NB4 (cell line): ENCODE measurements around the gene GLI1.

ENCODE experiments used
- DNase-seq: peaks from one replicate; pipeline ENCODE4 v3.0.0; 2010; ENCODE audit warnings: low read depth
- H3K4me3 ChIP-seq: one replicate; pipeline ENCODE4 v1.5.1; 2011; ENCODE audit warnings: mild to moderate bottlenecking, low read depth, low read length, moderate library complexity
- MYC ChIP-seq: IDR thresholded peaks from 2 replicates; pipeline ENCODE4 v1.6.1; 2011; ENCODE audit warnings: low read depth, low read length
- POLR2A ChIP-seq: IDR thresholded peaks from 2 replicates; pipeline ENCODE4 v1.6.1; 2011; ENCODE audit warnings: mild to moderate bottlenecking; ENCODE audit not compliant: insufficient read length; ENCODE audit errors: extremely low read depth
- TF ChIP-seq, protein P1 (sequence below): IDR thresholded peaks from one replicate; pipeline ENCODE4 v1.5.1; 2012; ENCODE audit warnings: low read depth, low read length
- TF ChIP-seq, protein P2 (sequence below): IDR thresholded peaks from 2 replicates; pipeline ENCODE4 v1.6.1; 2011; ENCODE audit warnings: low read depth, low read length

GLI1 gene

DNA sequence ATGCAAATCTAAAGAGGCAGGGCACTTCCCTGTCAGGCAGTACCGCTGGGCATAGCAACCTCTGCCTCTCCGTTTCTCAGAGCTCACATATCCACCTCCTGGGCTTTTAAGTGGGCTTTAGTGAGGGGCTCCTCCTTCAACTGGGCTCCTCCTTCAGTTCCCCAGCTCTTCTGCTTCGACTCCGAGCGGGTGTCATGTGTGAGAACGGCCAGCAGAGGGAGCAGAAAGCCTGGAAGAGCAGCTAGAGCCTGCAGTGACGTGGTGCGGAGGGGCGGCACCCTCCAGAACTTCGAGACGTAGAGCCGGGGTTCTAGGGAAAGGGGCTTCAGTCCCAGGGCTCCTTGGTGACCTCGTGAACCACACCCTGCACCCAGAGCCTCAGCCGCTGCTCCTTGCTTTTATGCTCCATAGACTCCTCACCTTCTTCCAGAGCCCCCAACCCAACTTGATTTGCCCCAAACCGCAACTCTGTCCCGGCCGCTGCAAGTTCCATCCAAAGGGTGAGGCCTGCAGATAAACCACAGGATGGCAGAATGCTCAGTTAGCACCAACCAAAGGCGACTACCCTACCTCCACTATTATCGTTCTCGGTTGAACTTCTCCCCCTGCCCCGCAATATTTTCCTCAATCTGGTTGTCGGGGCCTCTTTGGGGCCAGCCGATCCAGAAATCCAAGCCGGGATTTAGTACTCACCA lies 383 bp upstream of the GLI1 start:
- peak; percentile 96 for DNase-seq
- TF ChIP-seq POLR2A: no peak
- TF ChIP-seq, protein P1, sequence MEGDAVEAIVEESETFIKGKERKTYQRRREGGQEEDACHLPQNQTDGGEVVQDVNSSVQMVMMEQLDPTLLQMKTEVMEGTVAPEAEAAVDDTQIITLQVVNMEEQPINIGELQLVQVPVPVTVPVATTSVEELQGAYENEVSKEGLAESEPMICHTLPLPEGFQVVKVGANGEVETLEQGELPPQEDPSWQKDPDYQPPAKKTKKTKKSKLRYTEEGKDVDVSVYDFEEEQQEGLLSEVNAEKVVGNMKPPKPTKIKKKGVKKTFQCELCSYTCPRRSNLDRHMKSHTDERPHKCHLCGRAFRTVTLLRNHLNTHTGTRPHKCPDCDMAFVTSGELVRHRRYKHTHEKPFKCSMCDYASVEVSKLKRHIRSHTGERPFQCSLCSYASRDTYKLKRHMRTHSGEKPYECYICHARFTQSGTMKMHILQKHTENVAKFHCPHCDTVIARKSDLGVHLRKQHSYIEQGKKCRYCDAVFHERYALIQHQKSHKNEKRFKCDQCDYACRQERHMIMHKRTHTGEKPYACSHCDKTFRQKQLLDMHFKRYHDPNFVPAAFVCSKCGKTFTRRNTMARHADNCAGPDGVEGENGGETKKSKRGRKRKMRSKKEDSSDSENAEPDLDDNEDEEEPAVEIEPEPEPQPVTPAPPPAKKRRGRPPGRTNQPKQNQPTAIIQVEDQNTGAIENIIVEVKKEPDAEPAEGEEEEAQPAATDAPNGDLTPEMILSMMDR: peak; percentile 79
- peak; percentile 16; the same call in 1 of the 2 replicates for TF ChIP-seq MYC
- TF ChIP-seq, protein P2, sequence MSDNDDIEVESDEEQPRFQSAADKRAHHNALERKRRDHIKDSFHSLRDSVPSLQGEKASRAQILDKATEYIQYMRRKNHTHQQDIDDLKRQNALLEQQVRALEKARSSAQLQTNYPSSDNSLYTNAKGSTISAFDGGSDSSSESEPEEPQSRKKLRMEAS: peak; percentile 55; the same call in 1 of the 2 replicates
- peak overlapping the region; percentile 76 for H3K4me3 ChIP-seq

DNA sequence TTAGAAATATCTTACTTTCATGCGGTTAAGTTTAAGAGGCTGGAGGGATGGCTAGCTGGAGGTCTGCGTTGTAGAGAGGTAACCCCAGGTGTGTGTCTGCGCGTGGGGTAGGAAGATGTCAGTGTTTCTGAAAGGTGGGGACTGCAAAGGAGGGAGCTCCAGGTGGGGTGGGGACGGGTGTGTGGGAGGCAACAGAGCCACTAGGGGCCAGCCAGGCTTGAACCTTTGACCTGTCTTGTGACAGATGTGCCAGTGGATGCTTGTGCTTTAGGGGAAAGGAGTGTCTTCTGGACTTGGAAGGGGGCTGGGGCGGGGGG lies 841 bp downstream of the GLI1 start:
- TF ChIP-seq, protein P2: no peak
- TF ChIP-seq MYC (no peak), POLR2A (no peak)
- TF ChIP-seq, protein P1: no peak
- DNase-seq: no peak
- H3K4me3 ChIP-seq: no peak overlapping the region

DNA sequence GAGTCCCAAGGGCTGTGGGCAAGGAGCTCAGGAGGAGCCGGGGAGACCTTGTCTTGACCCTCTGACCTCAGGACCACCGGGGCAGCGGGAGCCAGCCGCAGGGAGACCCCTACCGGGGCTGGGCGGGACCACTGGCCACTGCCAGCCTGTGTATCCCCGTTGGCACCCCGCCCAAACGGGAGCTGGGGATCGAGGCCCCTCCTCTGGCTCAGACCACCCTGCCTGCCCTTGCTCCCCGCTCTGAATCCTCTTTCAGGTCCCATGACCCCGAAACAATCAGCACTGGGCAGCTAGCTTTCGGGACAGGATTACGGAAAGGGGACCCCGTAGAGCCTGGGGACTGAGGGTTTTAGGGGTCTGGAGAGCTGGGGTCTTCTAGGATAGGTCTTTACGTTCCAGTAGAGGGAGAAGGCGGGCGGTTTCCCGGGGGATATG lies 1.3 kb downstream of the GLI1 start:
- H3K4me3 ChIP-seq: no peak overlapping the region
- TF ChIP-seq, protein P2: no peak
- TF ChIP-seq MYC (no peak), POLR2A (no peak)
- TF ChIP-seq, protein P1: no peak
- DNase-seq: no peak

DNA sequence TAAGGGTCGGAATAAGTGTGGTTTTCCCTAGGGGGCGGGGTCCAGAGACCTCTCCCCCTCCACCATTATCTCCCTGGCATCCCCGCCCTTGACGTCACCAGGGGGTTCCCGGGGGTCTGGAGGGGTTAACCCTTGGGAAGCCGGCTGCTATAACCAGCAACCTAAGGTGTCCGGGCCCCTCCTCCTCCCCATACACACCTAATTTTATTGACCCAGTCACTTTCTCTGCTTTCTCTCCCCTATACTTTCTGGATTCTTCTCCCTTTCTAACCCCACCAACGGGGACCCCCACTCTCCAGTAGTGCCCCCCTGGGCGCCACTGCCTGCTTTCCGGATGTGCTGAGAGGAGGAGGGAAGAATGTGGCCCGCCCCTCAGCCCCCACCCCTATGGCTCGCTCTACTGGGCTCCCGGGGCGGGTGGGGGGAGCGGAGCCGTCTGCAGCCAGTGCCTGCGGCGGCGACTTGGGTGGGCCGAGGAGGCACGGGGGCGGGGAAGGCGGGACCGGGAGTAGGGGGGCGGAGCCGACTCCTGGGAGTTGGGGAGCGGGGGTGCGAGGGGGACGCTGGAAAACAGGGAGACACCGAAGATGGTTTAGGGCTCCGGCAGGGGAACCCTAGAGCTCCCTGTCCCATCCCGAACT lies 1.8 kb downstream of the GLI1 start:
- TF ChIP-seq POLR2A (no peak), MYC (no peak)
- TF ChIP-seq, protein P2: no peak
- TF ChIP-seq, protein P1: no peak
- peak overlapping the region; percentile 44 for H3K4me3 ChIP-seq
- peak; percentile 42 for DNase-seq

DNA sequence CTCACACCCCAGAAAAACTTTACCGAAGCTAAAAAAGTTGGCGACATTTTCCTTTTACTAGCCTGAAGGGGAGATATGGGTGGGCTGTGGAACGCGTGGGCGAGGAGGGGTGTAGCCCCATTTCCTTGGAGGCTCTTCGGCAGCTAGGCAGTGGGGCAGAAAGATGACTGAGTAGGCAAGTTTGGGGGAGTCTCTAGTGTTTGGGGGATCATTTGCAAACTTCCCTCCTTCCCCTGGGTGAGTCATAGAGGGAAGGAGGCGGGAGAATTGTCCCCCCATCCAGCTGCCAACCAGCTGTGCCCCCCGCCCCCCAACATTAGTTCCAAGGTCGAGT lies 2.3 kb downstream of the GLI1 start:
- peak overlapping the region; percentile 44 for H3K4me3 ChIP-seq
- DNase-seq: peak; percentile 30
- no peak for TF ChIP-seq POLR2A
- TF ChIP-seq, protein P2: no peak
- TF ChIP-seq, protein P1: no peak
- no peak for TF ChIP-seq MYC
